Neural cell (in vitro differentiated cells): Measurements from ENCODE around the gene ITPR2. TPM values are rescaled to one million over a fixed set of nuclear protein-coding genes. Genes with fewer than 3 reads are reported as not detected.

Experiments used
- H2AFZ ChIP-seq: fragments of 200-600, 300-800 bp; sonication (generic), shearing (Covaris generic); 2 replicates; pipeline ENCODE4 v1.6.0; 2014; ENCODE audit warnings: low read depth, mild to moderate bottlenecking, antibody characterized with exemption, low read length, moderate library complexity
- H3F3A ChIP-seq: fragments of 200-600 bp; shearing (Covaris generic); 2 replicates; pipeline ENCODE4 v1.6.1; 2016; ENCODE audit warnings: mild to moderate bottlenecking, moderate library complexity, mixed read lengths, antibody characterized with exemption, low read length; ENCODE audit not compliant: insufficient read depth, poor library complexity, severe bottlenecking
- H3K27ac ChIP-seq: fragments of 200-600, 300-800 bp; sonication (generic), shearing (Covaris generic); 2 replicates; pipeline ENCODE4 v1.5.1; 2014; ENCODE audit warnings: mild to moderate bottlenecking, low read length, moderate library complexity
- H3K27me3 ChIP-seq: fragments of 300-800, 200-600 bp; sonication (generic), shearing (Covaris generic); 2 replicates; pipeline ENCODE4 v1.6.0; 2014; ENCODE audit warnings: mild to moderate bottlenecking, low read depth, low read length, moderate library complexity; ENCODE audit not compliant: insufficient read depth
- H3K36me3 ChIP-seq: fragments of 300-800, 200-600 bp; sonication (generic), shearing (Covaris generic); 2 replicates; pipeline ENCODE4 v1.5.1; 2014; ENCODE audit warnings: mild to moderate bottlenecking, antibody characterized with exemption, low read length, moderate library complexity; ENCODE audit not compliant: insufficient read depth
- H3K4me2 ChIP-seq: fragments of 300-800, 200-600 bp; sonication (generic), shearing (Covaris generic); 2 replicates; pipeline ENCODE4 v1.6.0; 2014; ENCODE audit warnings: mild to moderate bottlenecking, low read length
- H3K4me3 ChIP-seq: fragments of 300-800, 200-600 bp; sonication (generic), shearing (Covaris generic); 2 replicates; pipeline ENCODE4 v1.5.1; 2014; ENCODE audit warnings: mild to moderate bottlenecking, low read length, moderate library complexity
- H3K79me2 ChIP-seq: fragments of 200-600 bp; shearing (Covaris generic); replicated peaks from 2 replicates; pipeline ENCODE4 v1.6.0; 2014; ENCODE audit warnings: mild to moderate bottlenecking, low read length, moderate library complexity; ENCODE audit not compliant: insufficient read depth
- H3K9ac ChIP-seq: fragments of 300-800, 200-600 bp; sonication (generic), shearing (Covaris generic); 2 replicates; pipeline ENCODE4 v1.6.1; 2016; ENCODE audit warnings: mild to moderate bottlenecking, low read length, mixed read lengths
- H3K9me2 ChIP-seq: fragments of 200-600 bp; shearing (Covaris generic); 2 replicates; pipeline ENCODE4 v1.6.1; 2016; ENCODE audit warnings: mild to moderate bottlenecking, low read length, mixed read lengths; ENCODE audit not compliant: insufficient read depth
- H3K9me3 ChIP-seq: fragments of 200-600, 300-800 bp; sonication (generic), shearing (Covaris generic); 2 replicates; pipeline ENCODE4 v1.6.1; 2016; ENCODE audit warnings: mild to moderate bottlenecking, mixed run types, low read length, moderate library complexity, mixed read lengths
- H4K20me1 ChIP-seq: fragments of 200-600 bp; shearing (Covaris generic); 2 replicates; pipeline ENCODE4 v1.6.1; 2016; ENCODE audit warnings: mild to moderate bottlenecking, mixed run types; ENCODE audit not compliant: insufficient read depth
- EP300 ChIP-seq: fragments of 450-650 bp; conservative IDR thresholded peaks from 2 replicates; pipeline ENCODE4 v1.6.1; 2014; ENCODE audit warnings: antibody characterized with exemption, mild to moderate bottlenecking, moderate library complexity; ENCODE audit not compliant: poor library complexity, severe bottlenecking
- EZH2 ChIP-seq: fragments of 200-600, 300-800 bp; shearing (Covaris generic), sonication (generic); IDR thresholded peaks from 2 replicates; pipeline ENCODE4 v1.6.1; 2014; ENCODE audit warnings: antibody characterized with exemption, low read length, borderline replicate concordance, mild to moderate bottlenecking; ENCODE audit not compliant: insufficient read depth, poor library complexity, severe bottlenecking
- MXI1 ChIP-seq: fragments of 450-650 bp; conservative IDR thresholded peaks from 2 replicates; pipeline ENCODE4 v1.6.1; 2014; ENCODE audit warnings: antibody characterized with exemption, mild to moderate bottlenecking; ENCODE audit not compliant: poor library complexity, severe bottlenecking
- POLR2AphosphoS5 ChIP-seq: IDR thresholded peaks from 2 replicates; pipeline ENCODE4 v1.6.1; 2012
- RAD21 ChIP-seq: fragments of 450-650 bp; conservative IDR thresholded peaks from 2 replicates; pipeline ENCODE4 v1.6.1; 2014; ENCODE audit warnings: antibody characterized with exemption, mild to moderate bottlenecking, moderate library complexity
- REST ChIP-seq: IDR thresholded peaks from 2 replicates; pipeline ENCODE4 v1.6.1; 2012; ENCODE audit warnings: borderline replicate concordance
- SMC3 ChIP-seq: fragments of 450-650 bp; conservative IDR thresholded peaks from 2 replicates; pipeline ENCODE4 v1.6.1; 2014; ENCODE audit warnings: antibody characterized with exemption, mild to moderate bottlenecking, moderate library complexity; ENCODE audit not compliant: poor library complexity
- TAF1 ChIP-seq: IDR thresholded peaks from 2 replicates; pipeline ENCODE4 v1.6.1; 2012; ENCODE audit warnings: low read depth
- polyA plus RNA-seq: library from polyadenylated mRNA; depleted of rRNA; stranded (reverse); fragments of >200 nt; gene quantifications from 2 replicates; pipeline ENCODE4 v1.2.3, GENCODE V29; 2014
- TF ChIP-seq, protein P1 (sequence below): fragments of 450-650 bp; IDR thresholded peaks from 2 replicates; pipeline ENCODE4 v1.5.1; 2014; ENCODE audit warnings: antibody characterized with exemption, mild to moderate bottlenecking, moderate library complexity; ENCODE audit not compliant: poor library complexity, severe bottlenecking

ITPR2 gene
- polyA plus RNA-seq, 1 donor from 2014 or later, result 2.0 TPM

- Histone ChIP-seq H3F3A (no peaks in the 10 kb centered on the region), H3K4me3 (no peak overlapping the region), H3K9me2 (no peaks in the 10 kb centered on the region), H3K79me2 (no peaks in the 10 kb centered on the region), H3K36me3 (no peaks in the 10 kb centered on the region), H3K9me3 (no peaks in the 10 kb centered on the region), H4K20me1 (no peaks in the 10 kb centered on the region), H3K9ac (no peak overlapping the region), H3K27ac (no peak overlapping the region), H3K4me2 (no peak overlapping the region), H2AFZ (no peak overlapping the region), H3K27me3 (no peaks in the 10 kb centered on the region)
- no peak for TF ChIP-seq SMC3
- no peak for TF ChIP-seq POLR2AphosphoS5
- TF ChIP-seq, protein P1, sequence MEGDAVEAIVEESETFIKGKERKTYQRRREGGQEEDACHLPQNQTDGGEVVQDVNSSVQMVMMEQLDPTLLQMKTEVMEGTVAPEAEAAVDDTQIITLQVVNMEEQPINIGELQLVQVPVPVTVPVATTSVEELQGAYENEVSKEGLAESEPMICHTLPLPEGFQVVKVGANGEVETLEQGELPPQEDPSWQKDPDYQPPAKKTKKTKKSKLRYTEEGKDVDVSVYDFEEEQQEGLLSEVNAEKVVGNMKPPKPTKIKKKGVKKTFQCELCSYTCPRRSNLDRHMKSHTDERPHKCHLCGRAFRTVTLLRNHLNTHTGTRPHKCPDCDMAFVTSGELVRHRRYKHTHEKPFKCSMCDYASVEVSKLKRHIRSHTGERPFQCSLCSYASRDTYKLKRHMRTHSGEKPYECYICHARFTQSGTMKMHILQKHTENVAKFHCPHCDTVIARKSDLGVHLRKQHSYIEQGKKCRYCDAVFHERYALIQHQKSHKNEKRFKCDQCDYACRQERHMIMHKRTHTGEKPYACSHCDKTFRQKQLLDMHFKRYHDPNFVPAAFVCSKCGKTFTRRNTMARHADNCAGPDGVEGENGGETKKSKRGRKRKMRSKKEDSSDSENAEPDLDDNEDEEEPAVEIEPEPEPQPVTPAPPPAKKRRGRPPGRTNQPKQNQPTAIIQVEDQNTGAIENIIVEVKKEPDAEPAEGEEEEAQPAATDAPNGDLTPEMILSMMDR, result no peak
- no peak for TF ChIP-seq RAD21
- TF ChIP-seq EZH2, result no peak
- no peak for TF ChIP-seq REST
- no peak for TF ChIP-seq TAF1
- no peak for TF ChIP-seq EP300
- no peak for TF ChIP-seq MXI1
These were observed 212.1 kb downstream of the ITPR2 start for GRCh38 chr12:26620907-26621306.

DNA sequence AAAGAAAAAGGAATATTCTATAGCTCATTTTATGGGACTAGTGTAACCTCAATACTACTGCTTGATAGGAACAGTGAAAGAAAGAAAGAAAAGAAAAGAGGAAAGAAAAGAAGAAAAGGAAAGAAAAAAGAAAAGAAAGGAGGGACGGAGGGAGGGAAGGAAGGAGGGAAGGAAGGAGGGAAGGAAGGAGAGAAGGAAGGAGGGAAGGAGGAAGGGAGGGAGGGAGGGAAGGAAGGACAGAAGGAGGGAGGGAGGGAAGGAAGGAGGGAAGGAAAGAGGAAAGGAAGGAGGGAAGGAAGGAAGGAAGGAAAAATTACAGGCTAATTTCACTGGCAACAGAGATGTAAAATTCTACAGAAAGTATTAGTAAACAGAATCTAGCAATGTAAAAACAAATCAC is 215.5 kb downstream of the ITPR2 start:
- TF ChIP-seq SMC3, result no peak
- TF ChIP-seq REST, result no peak
- no peak for TF ChIP-seq MXI1
- no peak for TF ChIP-seq RAD21
- TF ChIP-seq EP300, result no peak
- TF ChIP-seq POLR2AphosphoS5, result no peak
- TF ChIP-seq, protein P1, result no peak
- H3K36me3 ChIP-seq, result no peaks in the 10 kb centered on the region
- H3F3A ChIP-seq, result no peaks in the 10 kb centered on the region
- H3K4me3 ChIP-seq, result no peak overlapping the region
- no peaks in the 10 kb centered on the region for H3K79me2 ChIP-seq
- H2AFZ ChIP-seq, result no peak overlapping the region
- H3K9ac ChIP-seq, result no peak overlapping the region
- no peaks in the 10 kb centered on the region for H3K9me3 ChIP-seq
- H3K4me2 ChIP-seq, result no peak overlapping the region
- no peak overlapping the region for H3K27ac ChIP-seq
- H3K9me2 ChIP-seq, result no peaks in the 10 kb centered on the region
- no peaks in the 10 kb centered on the region for H3K27me3 ChIP-seq
- H4K20me1 ChIP-seq, result no peaks in the 10 kb centered on the region
